GM12865 (cell line): Measurements from ENCODE around the gene CRYZL1.

Experiments used
- DNase-seq: peaks from one replicate; pipeline ENCODE4 v3.0.0; 2010; ENCODE audit warnings: low read depth
- H3K4me3 ChIP-seq: 2 replicates; pipeline ENCODE4 v1.5.1; 2011; ENCODE audit warnings: mild to moderate bottlenecking, low read depth, low read length, control low read depth
- TF ChIP-seq, protein P1 (sequence below): IDR thresholded peaks from 2 replicates; pipeline ENCODE4 v1.5.1; 2011; ENCODE audit warnings: low read length, control low read depth, low read depth, inconsistent platforms; ENCODE audit not compliant: insufficient read depth; ENCODE audit errors: missing control alignments

The CRYZL1 gene

DNA sequence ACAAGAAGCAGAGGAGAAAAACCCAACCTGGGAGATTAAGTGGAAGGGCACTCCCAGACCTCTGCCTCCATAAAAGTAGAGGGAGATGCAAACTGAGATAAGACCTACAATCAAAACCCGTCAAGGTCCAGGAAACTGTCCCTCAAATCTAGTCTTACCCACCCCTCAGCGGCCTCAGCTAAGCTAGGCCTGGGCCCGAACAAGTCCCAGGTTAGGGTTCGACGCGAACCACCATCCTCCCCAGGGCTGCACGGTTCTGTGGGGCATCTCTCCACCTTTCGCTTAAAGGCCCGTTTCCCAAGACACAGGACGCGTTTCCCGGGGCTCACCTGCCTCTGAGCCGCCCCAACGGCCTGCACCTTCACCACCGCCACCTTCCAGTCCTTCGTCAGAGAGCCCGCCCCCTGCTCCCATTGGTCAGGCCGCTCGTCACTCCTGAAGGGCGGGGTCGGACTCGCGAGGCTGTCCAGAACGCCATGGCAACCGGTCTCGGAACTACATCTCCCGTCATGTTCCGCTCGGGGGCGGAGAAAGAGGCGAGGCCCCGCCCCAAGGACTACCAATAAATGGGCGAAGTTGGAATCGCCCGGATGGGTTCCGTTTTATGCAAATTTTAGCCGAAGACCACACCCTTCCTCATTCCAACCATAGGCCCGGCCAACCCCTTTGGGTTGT is at the start of gene CRYZL1:
Gene CRYZL1 (minus strand): TSS at position 390 of the 675 bp plus-strand sequence. CDS start 10,190 bp downstream, outside the sequence.
- DNase-seq, result peak; percentile 100
- TF ChIP-seq, protein P1, sequence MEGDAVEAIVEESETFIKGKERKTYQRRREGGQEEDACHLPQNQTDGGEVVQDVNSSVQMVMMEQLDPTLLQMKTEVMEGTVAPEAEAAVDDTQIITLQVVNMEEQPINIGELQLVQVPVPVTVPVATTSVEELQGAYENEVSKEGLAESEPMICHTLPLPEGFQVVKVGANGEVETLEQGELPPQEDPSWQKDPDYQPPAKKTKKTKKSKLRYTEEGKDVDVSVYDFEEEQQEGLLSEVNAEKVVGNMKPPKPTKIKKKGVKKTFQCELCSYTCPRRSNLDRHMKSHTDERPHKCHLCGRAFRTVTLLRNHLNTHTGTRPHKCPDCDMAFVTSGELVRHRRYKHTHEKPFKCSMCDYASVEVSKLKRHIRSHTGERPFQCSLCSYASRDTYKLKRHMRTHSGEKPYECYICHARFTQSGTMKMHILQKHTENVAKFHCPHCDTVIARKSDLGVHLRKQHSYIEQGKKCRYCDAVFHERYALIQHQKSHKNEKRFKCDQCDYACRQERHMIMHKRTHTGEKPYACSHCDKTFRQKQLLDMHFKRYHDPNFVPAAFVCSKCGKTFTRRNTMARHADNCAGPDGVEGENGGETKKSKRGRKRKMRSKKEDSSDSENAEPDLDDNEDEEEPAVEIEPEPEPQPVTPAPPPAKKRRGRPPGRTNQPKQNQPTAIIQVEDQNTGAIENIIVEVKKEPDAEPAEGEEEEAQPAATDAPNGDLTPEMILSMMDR, result no peak
- H3K4me3 ChIP-seq, result peak within 1 kb of the TSS; percentile 72

DNA sequence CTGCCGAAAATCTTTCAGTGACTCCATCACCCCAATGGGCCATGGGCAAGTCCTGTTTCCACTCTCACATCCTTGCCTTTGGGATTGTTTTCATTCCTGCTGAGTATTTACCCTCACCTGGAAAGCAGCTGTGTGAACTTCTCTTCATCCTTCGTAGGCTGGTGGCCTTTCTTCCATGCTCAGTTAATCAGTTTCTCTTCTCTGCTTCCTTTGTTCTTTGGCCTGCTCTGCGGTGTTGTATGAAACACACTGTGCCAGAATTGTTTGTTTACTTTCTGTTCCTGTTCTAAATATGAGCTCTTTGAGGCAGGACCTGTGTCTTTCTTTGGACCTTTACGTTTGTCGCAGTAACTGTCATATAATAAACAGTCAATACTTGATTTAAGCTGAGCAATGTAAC is 49.3 kb upstream of the CRYZL1 start:
- no peak overlapping the region for H3K4me3 ChIP-seq
- TF ChIP-seq, protein P1, result no peak
- DNase-seq, result peak; percentile 49

DNA sequence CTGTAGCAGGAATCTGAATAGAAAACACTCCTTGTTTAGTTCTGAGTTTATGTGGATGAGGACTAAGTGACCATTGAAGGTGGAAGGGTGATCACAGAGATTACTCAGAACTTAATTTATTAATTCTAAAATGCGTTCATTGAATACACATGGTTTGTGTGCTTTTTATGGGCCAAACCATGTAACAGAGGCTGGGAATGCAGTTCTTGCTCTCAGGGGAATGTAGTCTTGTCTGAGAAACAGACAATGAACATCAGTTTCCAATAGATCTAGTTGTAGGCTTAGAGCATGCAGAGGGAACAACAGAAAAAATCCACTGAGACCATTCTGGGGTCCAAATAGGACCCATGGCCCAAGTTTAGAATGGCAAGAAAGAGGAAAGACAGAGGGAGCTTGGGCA is 46.8 kb upstream of the CRYZL1 start:
- no peak for DNase-seq
- TF ChIP-seq, protein P1, result no peak
- no peak overlapping the region for H3K4me3 ChIP-seq

DNA sequence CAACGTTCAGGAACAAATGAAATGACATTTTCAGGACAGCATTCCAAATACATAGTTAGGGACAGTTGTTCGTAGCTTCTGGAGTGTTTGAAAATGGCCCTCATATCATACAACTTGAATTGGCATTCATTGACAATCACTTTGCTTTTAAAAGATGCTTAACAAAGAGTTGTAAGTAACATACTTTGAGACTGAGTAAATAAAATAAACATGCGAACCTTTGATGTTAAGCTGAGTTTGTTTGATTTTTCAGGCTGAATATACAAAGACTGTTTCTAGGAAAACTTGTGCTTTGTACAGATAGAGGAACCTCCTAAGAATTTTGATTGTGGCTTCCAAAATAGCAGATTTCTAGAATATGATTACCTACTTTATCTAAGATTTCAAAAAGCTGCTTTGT is 46.1 kb upstream of the CRYZL1 start:
- TF ChIP-seq, protein P1, result no peak
- DNase-seq, result no peak
- H3K4me3 ChIP-seq, result no peak overlapping the region

DNA sequence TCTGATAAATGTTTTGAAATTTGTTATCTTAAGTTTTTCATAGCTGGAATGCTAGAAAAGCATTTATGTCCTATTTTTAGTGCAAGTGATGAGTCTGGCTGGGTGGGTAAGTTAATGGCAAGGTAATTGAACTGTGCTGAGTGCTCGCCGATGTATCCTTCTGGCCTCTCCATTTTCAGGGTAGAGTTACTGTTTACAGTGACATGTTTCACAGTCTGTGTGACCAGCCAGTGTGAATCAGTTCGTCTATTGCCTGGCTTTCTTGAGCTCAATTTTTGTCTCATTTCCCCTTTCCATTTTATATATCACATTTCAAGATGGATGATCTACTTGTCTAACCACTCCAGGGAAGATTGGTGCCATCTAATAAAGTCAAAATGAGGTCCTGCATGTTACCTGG is 44.8 kb upstream of the CRYZL1 start:
- DNase-seq, result peak; percentile 46
- H3K4me3 ChIP-seq, result no peak overlapping the region
- TF ChIP-seq, protein P1, result no peak

DNA sequence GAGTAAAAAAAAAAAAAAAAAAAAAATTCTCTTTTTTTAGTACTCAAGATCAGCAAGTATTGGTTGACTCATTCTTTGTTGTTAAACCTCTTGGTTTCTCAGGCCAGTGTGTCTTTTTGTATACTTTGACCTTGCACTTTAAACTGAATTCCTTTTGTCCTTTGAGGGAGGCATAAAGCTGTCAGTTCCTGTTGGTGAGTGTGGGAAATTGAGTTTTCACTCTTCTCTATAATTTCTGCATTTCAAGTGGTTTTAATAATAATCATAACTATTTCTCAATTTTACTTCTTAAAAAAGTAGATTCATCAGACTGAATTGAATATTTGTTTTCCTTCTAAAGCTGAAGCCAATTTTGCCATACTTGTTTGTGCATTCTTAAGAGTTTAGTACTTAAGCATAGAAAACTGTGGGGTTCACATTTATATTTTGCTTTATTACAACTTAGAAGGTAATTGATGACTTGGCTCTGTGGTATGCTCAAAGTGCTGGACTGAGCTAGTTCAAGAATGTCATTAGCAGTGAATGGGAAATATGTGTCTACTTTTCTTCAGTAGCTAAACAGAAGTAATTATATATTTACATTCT is 44.2 kb upstream of the CRYZL1 start:
- no peak for DNase-seq
- no peak overlapping the region for H3K4me3 ChIP-seq
- TF ChIP-seq, protein P1, result no peak
